H1 (cell line): ENCODE measurements around the gene C17orf114.

Experiments used
- BRCA1 ChIP-seq: IDR thresholded peaks from 2 replicates; pipeline ENCODE4 v1.6.1; 2012; ENCODE audit warnings: low read depth, low read length, improper control_type of control experiment
- CEBPB ChIP-seq: IDR thresholded peaks from 2 replicates; pipeline ENCODE4 v1.6.1; 2012; ENCODE audit warnings: low read depth, low read length
- CHD7 ChIP-seq: fragments of 300-600 bp; sonication (generic); IDR thresholded peaks from 2 replicates; pipeline ENCODE4 v1.7.1; 2012; ENCODE audit warnings: low read length, moderate library complexity, mild to moderate bottlenecking, inconsistent platforms; ENCODE audit not compliant: insufficient replicate concordance
- CTCF ChIP-seq, 3 experiments: IDR thresholded peaks; 1 replicate in 2 of 3; 2 replicates in 1 of 3; pipeline versions ENCODE4 v1.5.1 to v1.6.1; 2011; ENCODE audit warnings: low read length in 3 of 3, mild to moderate bottlenecking in 3 of 3, inconsistent platforms in 2 of 3, low read depth in 1 of 3, moderate library complexity in 1 of 3; ENCODE audit not compliant: insufficient read depth in 1 of 3; ENCODE audit errors: control extremely low read depth in 1 of 3
- EZH2 ChIP-seq: fragments of 200-600 bp; sonication (generic); IDR thresholded peaks from 2 replicates; pipeline ENCODE4 v1.7.1; 2012; ENCODE audit warnings: low read depth, mild to moderate bottlenecking, moderate library complexity, low read length, inconsistent platforms; ENCODE audit not compliant: severe bottlenecking
- MAX ChIP-seq: IDR thresholded peaks from 2 replicates; pipeline ENCODE4 v1.6.1; 2012; ENCODE audit warnings: inconsistent platforms
- PHF8 ChIP-seq: fragments of 200-600 bp; sonication (generic); conservative IDR thresholded peaks from 2 replicates; pipeline ENCODE4 v1.7.1; 2012; ENCODE audit warnings: low read depth, mild to moderate bottlenecking, inconsistent platforms, low read length, moderate library complexity
- POLR2A ChIP-seq, 2 experiments: IDR thresholded peaks; 1 replicate in 1 of 2; 2 replicates in 1 of 2; pipeline ENCODE4 v1.6.1; 2011; ENCODE audit warnings: low read depth in 2 of 2, low read length in 2 of 2, mild to moderate bottlenecking in 2 of 2; ENCODE audit errors: control extremely low read depth in 1 of 2
- POLR2AphosphoS5 ChIP-seq: IDR thresholded peaks from 2 replicates; pipeline ENCODE4 v1.6.1; 2011; ENCODE audit warnings: low read depth, low read length
- POU5F1 ChIP-seq: IDR thresholded peaks from 2 replicates; pipeline ENCODE4 v1.6.1; 2011; ENCODE audit warnings: low read depth, mild to moderate bottlenecking, low read length, moderate library complexity
- RFX5 ChIP-seq: IDR thresholded peaks from 2 replicates; pipeline ENCODE4 v1.6.1; 2011; ENCODE audit warnings: low read depth, low read length, improper control_type of control experiment, borderline replicate concordance
- TAF1 ChIP-seq: IDR thresholded peaks from 2 replicates; pipeline ENCODE4 v1.6.1; 2011; ENCODE audit warnings: mild to moderate bottlenecking, low read depth, low read length
- ZNF274 ChIP-seq: IDR thresholded peaks from 2 replicates; pipeline ENCODE4 v1.7.0; 2012; ENCODE audit warnings: low read length, borderline replicate concordance; ENCODE audit errors: extremely low read depth

GRCh38 chr17:4777969-4778760 is 24.0 kb downstream of the C17orf114 start:
- TF ChIP-seq POLR2AphosphoS5 (no peak), EZH2 (no peak), RFX5 (no peak), POLR2A (IDR thresholded peaks at IDR 0.05; ENCODE audit: control extremely low read depth in 1 of 2, low read depth in 2 of 2, low read length in 2 of 2) (no peak), MAX (no peak), CTCF (IDR thresholded peaks at IDR 0.05; ENCODE audit: control extremely low read depth in 1 of 3, insufficient read depth in 1 of 3, low read depth in 1 of 3, low read length in 3 of 3) (no peak), POU5F1 (no peak), PHF8 (no peak), CEBPB (no peak), ZNF274 (no peak), BRCA1 (no peak), TAF1 (no peak), CHD7 (no peak)
